HG02973 (cell line): ENCODE measurements around the gene DDIT4.
"Not testable (repeated sequence)": the region's sequence is repeated elsewhere in the genome, so short reads cannot be mapped to it uniquely, and the experiment has no call there.

Experiments used
- ATAC-seq: cut with Tn5 transposase; IDR thresholded peaks from one replicate; pipeline ENCODE4 v1.9.1; 2021; ENCODE audit warnings: moderate library complexity; ENCODE audit not compliant: unreplicated experiment

The DDIT4 gene

GRCh38 chr10:72248468-72249151 lies 25.1 kb upstream of the DDIT4 start:
- ATAC-seq = peak; percentile 84

- not testable (repeated sequence) for ATAC-seq
These were observed 24.4 kb upstream of the DDIT4 start for GRCh38 chr10:72249176-72249862.

- ATAC-seq = no peak
These were observed 23.1 kb upstream of the DDIT4 start for GRCh38 chr10:72250666-72251065.

- ATAC-seq = no peak
These were observed 22.1 kb upstream of the DDIT4 start for GRCh38 chr10:72251635-72252034.

- no peak for ATAC-seq
These were observed 20.8 kb upstream of the DDIT4 start for GRCh38 chr10:72252972-72253371.

GRCh38 chr10:72253578-72253977 lies 20.1 kb upstream of the DDIT4 start:
- ATAC-seq = no peak

GRCh38 chr10:72254813-72255568 lies 18.7 kb upstream of the DDIT4 start:
- no peak for ATAC-seq

- ATAC-seq = no peak
These were observed 17.6 kb upstream of the DDIT4 start for GRCh38 chr10:72255977-72256729.

GRCh38 chr10:72257051-72257892 lies 16.5 kb upstream of the DDIT4 start:
- no peak for ATAC-seq

- ATAC-seq = no peak
These were observed 15.1 kb upstream of the DDIT4 start for GRCh38 chr10:72258617-72259016.

GRCh38 chr10:72259491-72260238 lies 14.1 kb upstream of the DDIT4 start:
- ATAC-seq = no peak

- peak; percentile 47 for ATAC-seq
These were observed 13.3 kb upstream of the DDIT4 start for GRCh38 chr10:72260239-72260975.

- ATAC-seq = peak; percentile 42
These were observed 12.5 kb upstream of the DDIT4 start for GRCh38 chr10:72260976-72261783.

GRCh38 chr10:72261784-72262404 lies 11.8 kb upstream of the DDIT4 start:
- no peak for ATAC-seq

GRCh38 chr10:72263613-72264241 lies 10.0 kb upstream of the DDIT4 start:
- no peak for ATAC-seq

- no peak for ATAC-seq
These were observed 9.2 kb upstream of the DDIT4 start for GRCh38 chr10:72264536-72264935.

- no peak for ATAC-seq
These were observed 8.2 kb upstream of the DDIT4 start for GRCh38 chr10:72265508-72265907.
